K562 (cell line): ENCODE data around the gene CD151. TPM values are rescaled to one million over a fixed set of nuclear protein-coding genes. Genes with fewer than 3 reads are reported as not detected.

ENCODE experiments used
- ATAC-seq: fragments of 200-7000 bp; cut with Tn5 transposase; 3 replicates; pipeline ENCODE4 v1.9.1; 2020; ENCODE audit warnings: moderate library complexity
- BruUV-seq: library from RNA; stranded (reverse); fragments of 400-500 nt; replicated peaks from 2 replicates; lab custom pipeline; 2021; lab: Mats Ljungman, UMichigan
- CTCF ChIA-PET: fragments of 300-600 bp; formaldehyde crosslinking; extraction: SDS; loops from one replicate; lab custom pipeline; 2021; ENCODE audit warnings: low intra/inter-chr PET ratio; lab: Yijun Ruan, JAX
- POLR2A ChIA-PET: fragments of 300-600, 350-650 bp; sonication (Branson Sonifier 250); formaldehyde crosslinking; extraction: SDS; loops from one replicate; lab custom pipeline; 2021; ENCODE audit warnings: antibody characterized with exemption, inconsistent platforms; lab: Yijun Ruan, JAX
- DNase-seq, 4 experiments: peaks; one replicate each; pipeline versions ENCODE4 v3.0.0 to v3.0.0-alpha.2; 2011 to 2018; ENCODE audit warnings: low spot score in 3 of 4, mixed read lengths in 3 of 4; ENCODE audit errors: extremely low read depth in 1 of 4
- FAIRE-seq: peaks from 2 replicates; lab custom pipeline; 2011; peaks lifted over from hg19 to GRCh38; lab: Jason Lieb, UNC
- H2AFZ ChIP-seq: 2 replicates; pipeline ENCODE4 v1.6.0; 2011; ENCODE audit warnings: low read depth, low read length, control low read depth, inconsistent platforms
- H3K27ac ChIP-seq: fragments of 200-600 bp; 3 replicates; pipeline ENCODE4 v1.8.0; 2011; ENCODE audit warnings: low read depth, mild to moderate bottlenecking, control low read depth, inconsistent platforms, low read length, moderate library complexity, mixed read lengths; ENCODE audit errors: extremely low read depth
- H3K27me3 ChIP-seq, 2 experiments: fragments of 300-600 bp in 1 of 2; 2 replicates in 1 of 2; 3 replicates in 1 of 2; pipeline versions ENCODE4 v1.6.0 to v1.8.0; 2011; ENCODE audit warnings: inconsistent platforms in 2 of 2, low read length in 2 of 2, mild to moderate bottlenecking in 1 of 2, mixed read lengths in 1 of 2, moderate library complexity in 1 of 2; ENCODE audit not compliant: control insufficient read depth in 2 of 2, insufficient read depth in 2 of 2
- H3K36me3 ChIP-seq: fragments of 300-600 bp; 3 replicates; pipeline ENCODE4 v1.8.0; 2011; ENCODE audit warnings: mild to moderate bottlenecking, low read length, inconsistent platforms; ENCODE audit not compliant: control insufficient read depth, insufficient read depth
- H3K4me1 ChIP-seq, 2 experiments: fragments of 200-600 bp in 1 of 2; replicated peaks in 1 of 2; 2 replicates in 1 of 2; 3 replicates in 1 of 2; pipeline versions ENCODE4 v1.5.1 to v1.8.0; 2011; ENCODE audit warnings: inconsistent platforms in 2 of 2, low read length in 2 of 2, mild to moderate bottlenecking in 1 of 2, mixed read lengths in 1 of 2, moderate library complexity in 1 of 2; ENCODE audit not compliant: control insufficient read depth in 2 of 2, insufficient read depth in 2 of 2
- H3K4me2 ChIP-seq: 2 replicates; pipeline ENCODE4 v1.6.1; 2011; ENCODE audit warnings: low read length, control low read depth, inconsistent platforms, mixed read lengths; ENCODE audit not compliant: insufficient read depth
- H3K4me3 ChIP-seq: fragments of 200-600 bp; sonication (generic), shearing (Covaris generic); 2 replicates; pipeline ENCODE4 v1.5.1; 2016; ENCODE audit warnings: control low read depth, inconsistent platforms
- H3K79me2 ChIP-seq: fragments of 200-600 bp; 3 replicates; pipeline ENCODE4 v1.8.0; 2011; ENCODE audit warnings: low read length, inconsistent platforms; ENCODE audit not compliant: control insufficient read depth, insufficient read depth
- H3K9ac ChIP-seq, 2 experiments: 2 replicates each; pipeline versions ENCODE4 v1.6.0 to v1.6.1; 2011; ENCODE audit warnings: low read depth in 2 of 2, low read length in 2 of 2, control low read depth in 1 of 2, inconsistent platforms in 1 of 2, mild to moderate bottlenecking in 1 of 2, mixed read lengths in 1 of 2; ENCODE audit not compliant: insufficient read depth in 1 of 2
- H3K9me1 ChIP-seq: one replicate; pipeline ENCODE4 v1.6.0; 2011; ENCODE audit warnings: inconsistent platforms, mild to moderate bottlenecking, low read length, moderate library complexity; ENCODE audit not compliant: control insufficient read depth, insufficient read depth
- H3K9me3 ChIP-seq: replicated peaks from 2 replicates; pipeline ENCODE4 v1.5.1; 2011; ENCODE audit warnings: low read depth, low read length, inconsistent platforms; ENCODE audit not compliant: control insufficient read depth, insufficient read depth
- H4K20me1 ChIP-seq: replicated peaks from 2 replicates; pipeline ENCODE4 v1.6.1; 2011; ENCODE audit warnings: low read length, inconsistent platforms, mixed read lengths; ENCODE audit not compliant: control insufficient read depth, insufficient read depth
- ATF7 ChIP-seq: fragments of 450-650 bp; IDR thresholded peaks from 2 replicates; pipeline ENCODE4 v1.7.1; 2014; ENCODE audit warnings: mild to moderate bottlenecking, moderate library complexity
- CEBPG ChIP-seq, 3 experiments: fragments of 200-800 bp in 1 of 3; sonication (Bioruptor generic) in 1 of 3; sonication (generic) in 1 of 3; formaldehyde crosslinking in 1 of 3; IDR thresholded peaks in 2 of 3; conservative IDR thresholded peaks in 1 of 3; 2 replicates each; pipeline versions ENCODE4 v1.6.1 to v1.8.0; 2016 to 2022; ENCODE audit warnings: missing compliant biosample characterization in 2 of 3, missing genetic modification characterization in 2 of 3, mild to moderate bottlenecking in 1 of 3, missing genetic modification reagents in 1 of 3
- DIDO1 ChIP-seq: fragments of 450-650 bp; IDR thresholded peaks from 2 replicates; pipeline ENCODE4 v1.6.1; 2016; ENCODE audit warnings: low read depth, missing biosample characterization, missing genetic modification characterization
- DLX4 ChIP-seq: fragments of 250-450 bp; sonication (Bioruptor Pico); IDR thresholded peaks from 2 replicates; pipeline ENCODE4 v1.6.1; 2021; ENCODE audit warnings: mild to moderate bottlenecking
- DMBX1 ChIP-seq: fragments of 250-450 bp; sonication (Bioruptor Pico); IDR thresholded peaks from 2 replicates; pipeline ENCODE4 v1.8.0; 2022; ENCODE audit warnings: inconsistent platforms, mild to moderate bottlenecking, moderate library complexity, borderline replicate concordance
- FOXJ2 ChIP-seq: fragments of 200-800 bp; sonication (Bioruptor generic); IDR thresholded peaks from 2 replicates; pipeline ENCODE4 v1.6.1; 2016; ENCODE audit warnings: missing genetic modification characterization, missing compliant biosample characterization
- GATA2 ChIP-seq: sonication (generic); formaldehyde crosslinking; IDR thresholded peaks from 2 replicates; pipeline ENCODE4 v1.4.0; 2020; ENCODE audit warnings: mild to moderate bottlenecking, missing genetic modification reagents
- HDAC6 ChIP-seq: IDR thresholded peaks from 2 replicates; pipeline ENCODE4 v1.6.1; 2012; ENCODE audit warnings: low read depth, mild to moderate bottlenecking, control low read depth, inconsistent platforms, low read length, moderate library complexity
- KLF1 ChIP-seq: fragments of 450-650 bp; IDR thresholded peaks from 2 replicates; pipeline ENCODE4 v1.6.1; 2016; ENCODE audit warnings: missing genetic modification characterization, missing compliant biosample characterization
- L3MBTL2 ChIP-seq: fragments of 450-650 bp; IDR thresholded peaks from 2 replicates; pipeline ENCODE4 v1.6.1; 2016; ENCODE audit warnings: mild to moderate bottlenecking, moderate library complexity
- MBD2 ChIP-seq: sonication (generic); IDR thresholded peaks from 2 replicates; pipeline ENCODE4 v1.6.1; 2016; ENCODE audit warnings: low read depth, borderline replicate concordance
- NR0B1 ChIP-seq: fragments of 450-650 bp; IDR thresholded peaks from one replicate; pipeline ENCODE4 v1.6.1; 2018; ENCODE audit warnings: mild to moderate bottlenecking, moderate library complexity; ENCODE audit not compliant: partially characterized antibody
- PHF8 ChIP-seq: fragments of 200-600 bp; sonication (generic); IDR thresholded peaks from 2 replicates; pipeline ENCODE4 v1.6.1; 2012; ENCODE audit warnings: mixed run types, mild to moderate bottlenecking, inconsistent platforms, low read length, moderate library complexity, borderline replicate concordance
- TAF7 ChIP-seq: fragments of 450-650 bp; IDR thresholded peaks from 2 replicates; pipeline ENCODE4 v1.6.1; 2016; ENCODE audit warnings: missing genetic modification characterization, missing compliant biosample characterization
- THRB ChIP-seq: fragments of 450-650 bp; formaldehyde crosslinking; conservative IDR thresholded peaks from 2 replicates; pipeline ENCODE4 v1.4.0; 2022; ENCODE audit warnings: mild to moderate bottlenecking, missing genetic modification characterization
- TSC22D4 ChIP-seq: fragments of 450-650 bp; IDR thresholded peaks from 2 replicates; pipeline ENCODE4 v1.6.1; 2016; ENCODE audit warnings: missing genetic modification characterization, missing biosample characterization, control low read depth
- ZNF165 ChIP-seq: fragments of 250-450 bp; sonication (Bioruptor Pico); IDR thresholded peaks from 2 replicates; pipeline ENCODE4 v1.4.0; 2020; ENCODE audit warnings: borderline replicate concordance
- ZNF24 ChIP-seq: fragments of 450-650 bp; IDR thresholded peaks from 2 replicates; pipeline ENCODE4 v1.6.1; 2016
- ZNF696 ChIP-seq: fragments of 250-450 bp; sonication (Bioruptor Pico); conservative IDR thresholded peaks from 2 replicates; pipeline ENCODE4 v1.4.0; 2020; ENCODE audit warnings: mild to moderate bottlenecking, moderate library complexity
- WGBS: fragments of 100-300 bp; shearing (Covaris generic); methylation state at CpG from one replicate; pipeline ENCODE4 v1.1.6; 2016; ENCODE audit warnings: low coverage, mixed read lengths; ENCODE audit not compliant: insufficient coverage; ENCODE audit errors: missing lambda C conversion rate; 5-methylcytosine and 5-hydroxymethylcytosine counted together
- in situ Hi-C: fragments of 300-500 bp; cut with MboI; formaldehyde crosslinking; loops from 4 replicates; pipeline ENCODE4 v1.15.0; 2018; ENCODE audit warnings: inconsistent platforms, mixed read lengths
- intact Hi-C: fragments of 100-400 bp; cut with micrococcal nuclease; formaldehyde crosslinking; loops from 2 replicates; pipeline ENCODE4 v1.14.2; 2022
- polyA plus RNA-seq, 8 experiments: library from polyadenylated mRNA; depleted of rRNA in 4 of 8; stranded (reverse) in 5 of 8; unstranded in 3 of 8; fragments of >200 nt; fragmentation: Nextera tagmentation in 2 of 8; fragmentation: Illumina TruSeq in 1 of 8; extraction: Ambion mirVana in 2 of 8; extraction: Trizol in 1 of 8; gene quantifications; 2 replicates each; pipeline versions ENCODE4 v1.2.1 to v1.2.3, GENCODE V29; 2011 to 2014; ENCODE audit warnings: inconsistent platforms in 1 of 8, missing spikeins in 1 of 8
- total RNA-seq, 7 experiments: library from RNA; depleted of rRNA in 6 of 7; stranded (reverse); fragments of >200 nt in 6 of 7; fragmentation: Illumina TruSeq in 2 of 7; extraction: Trizol in 2 of 7; gene quantifications; 2 replicates each; pipeline versions ENCODE4 v1.2.1 to v1.2.3, GENCODE V29; 2011 to 2021; ENCODE audit warnings: low replicate concordance in 1 of 7

CD151 gene
- total and polyA plus RNA-seq, 9 of the 15 experiments (the other 6 are each of a cell fraction or from before 2014, with no cell fraction given) = 2.3 to 187 (median 140) TPM

GRCh38 chr11:809287-810039, 23.3 kb upstream of the CD151 start, which contains the start of gene RPLP2:
Gene RPLP2 (plus strand): TSS chr11:809967. CDS start chr11:810235, 268 bp downstream.
- no TSS peak for BruUV-seq
- in situ Hi-C loops (no loop called here), intact Hi-C loops (loop anchor here (2.0 kb wide), 1 partner anchor 33 kb away; the partner anchor contains the start of genes POLR2L and TSPAN4)
- POLR2A ChIA-PET = interaction anchor here (0.6 to 4.3 kb wide), 17 partner anchors 9 to 1975 kb away, joined by 3 to 26 read pairs (median 5); partner anchors contain the start of genes PNPLA2, POLR2L and TSPAN4
- under 1% methylated on average over 49 of the region's 81 CpGs for WGBS
- CTCF ChIA-PET = no interaction called here
- H3K27ac ChIP-seq = peak within 1 kb of the TSS; percentile 98
- no peaks in the 10 kb centered on the region for H3K27me3 ChIP-seq
- H3K9me3 ChIP-seq = no peaks in the 10 kb centered on the region
- peak; percentile 89 for FAIRE-seq
- H3K4me3 ChIP-seq = peak within 1 kb of the TSS; percentile 99
- peak; percentile 84 to 99 (median 90) for DNase-seq
- H3K9me1 ChIP-seq = no peaks in the 10 kb centered on the region
- H4K20me1 ChIP-seq = peaks cover 24% of the 10 kb centered on the region
- peaks cover 41% of the 10 kb centered on the region for H3K36me3 ChIP-seq
- H2AFZ ChIP-seq = peak within 1 kb of the TSS; percentile 98
- H3K79me2 ChIP-seq = peaks cover 75% of the 10 kb centered on the region
- peak; percentile 83 for ATAC-seq
- H3K4me1 ChIP-seq = peaks cover 22 to 63% of the 10 kb centered on the region in 2 experiments; a peak in 4 of 5 replicates
- peak within 1 kb of the TSS; percentile 100 for H3K4me2 ChIP-seq
- peak within 1 kb of the TSS; percentile 94 to 98 for H3K9ac ChIP-seq
- TF ChIP-seq ATF7 (peak; percentile 96), MBD2 (peak; percentile 83), CEBPG (CRISPR knock-in tag; IDR thresholded peaks at IDR 0.05) (peak; percentile 26; the same call in 1 of the 2 replicates), CEBPG (tag; conservative IDR thresholded peaks at IDR 0.05 in 1 of 2, IDR thresholded peaks at IDR 0.05 in 1 of 2) (no peak), NR0B1 (no peak), THRB (CRISPR knock-in tag) (0 out of 2 replicates have a peak, but pooled peaks have one; percentile 11), TSC22D4 (tag) (no peak), DLX4 (CRISPR knock-in tag) (no peak), GATA2 (CRISPR knock-in tag) (no peak), FOXJ2 (peak; percentile 84), DMBX1 (peak; percentile 46; the same call in 1 of the 2 replicates), ZNF696 (CRISPR knock-in tag) (no peak), DIDO1 (tag) (0 out of 2 replicates have a peak, but pooled peaks have one; percentile 48), TAF7 (tag) (peak; percentile 42; the same call in 1 of the 2 replicates), PHF8 (peak; percentile 77; the same call in 1 of the 2 replicates), HDAC6 (no peak), ZNF165 (CRISPR knock-in tag) (no peak), KLF1 (tag) (peak; percentile 96), ZNF24 (0 out of 2 replicates have a peak, but pooled peaks have one; percentile 14), L3MBTL2 (peak; percentile 80)
